ENCODE data around the gene FGF2. TPM values are rescaled to one million over a fixed set of nuclear protein-coding genes. Genes with fewer than 3 reads are reported as not detected.

Gene FGF2
- total RNA-seq, 1 experiment from 2014 or later: not detected

GRCh38 chr4:122894827-122895226 lies 68.2 kb downstream of the FGF2 start:
- no peaks in the 10 kb centered on the region for H3K27me3 ChIP-seq (ENCODE audit: low read length)
- no peaks in the 10 kb centered on the region for H3K4me1 ChIP-seq (ENCODE audit: low read length)
- H3K4me3 ChIP-seq (ENCODE audit: low read length): no peak overlapping the region
- no peak overlapping the region for H3K4me2 ChIP-seq (ENCODE audit: low read depth, low read length, poor library complexity, severe bottlenecking)
- H2AFZ ChIP-seq (ENCODE audit: low read length): no peak overlapping the region
- no peak overlapping the region for H3K27ac ChIP-seq (ENCODE audit: low read length)
- H4K20me1 ChIP-seq (ENCODE audit: insufficient read depth, low read depth, low read length): no peaks in the 10 kb centered on the region
- no peak overlapping the region for H3K9ac ChIP-seq (ENCODE audit: low read length)
- H3K36me3 ChIP-seq (ENCODE audit: insufficient read depth, low read length): no peaks in the 10 kb centered on the region
- no peak for DNase-seq
- H3K9me3 ChIP-seq (ENCODE audit: low read length): no peaks in the 10 kb centered on the region
- no peaks in the 10 kb centered on the region for H3K79me2 ChIP-seq (ENCODE audit: low read length)
- 0 out of 2 replicates have a peak, but pooled peaks cover 4% of the 10 kb centered on the region for H3K9me2 ChIP-seq (replicated peaks; ENCODE audit: insufficient read depth, low read length)

- DNase-seq: no peak
- Histone ChIP-seq H3K27ac (ENCODE audit: low read length) (no peak overlapping the region), H3K9me3 (ENCODE audit: low read length) (no peaks in the 10 kb centered on the region), H4K20me1 (ENCODE audit: insufficient read depth, low read depth, low read length) (no peaks in the 10 kb centered on the region), H3K4me1 (ENCODE audit: low read length) (no peaks in the 10 kb centered on the region), H3K36me3 (ENCODE audit: insufficient read depth, low read length) (no peaks in the 10 kb centered on the region), H2AFZ (ENCODE audit: low read length) (no peak overlapping the region), H3K4me2 (ENCODE audit: low read depth, low read length, poor library complexity, severe bottlenecking) (no peak overlapping the region), H3K9me2 (replicated peaks; ENCODE audit: insufficient read depth, low read length) (0 out of 2 replicates have a peak, but pooled peaks cover 4% of the 10 kb centered on the region), H3K27me3 (ENCODE audit: low read length) (no peaks in the 10 kb centered on the region), H3K9ac (ENCODE audit: low read length) (no peak overlapping the region), H3K4me3 (ENCODE audit: low read length) (no peak overlapping the region), H3K79me2 (ENCODE audit: low read length) (no peaks in the 10 kb centered on the region)
These were observed 68.8 kb downstream of the FGF2 start for GRCh38 chr4:122895336-122895995.

GRCh38 chr4:122896270-122896669 lies 69.6 kb downstream of the FGF2 start:
- no peak overlapping the region for H3K4me2 ChIP-seq (ENCODE audit: low read depth, low read length, poor library complexity, severe bottlenecking)
- 0 out of 2 replicates have a peak, but pooled peaks cover 4% of the 10 kb centered on the region for H3K9me2 ChIP-seq (replicated peaks; ENCODE audit: insufficient read depth, low read length)
- H3K4me3 ChIP-seq (ENCODE audit: low read length): no peak overlapping the region
- no peak overlapping the region for H3K27ac ChIP-seq (ENCODE audit: low read length)
- H3K79me2 ChIP-seq (ENCODE audit: low read length): no peaks in the 10 kb centered on the region
- no peak overlapping the region for H2AFZ ChIP-seq (ENCODE audit: low read length)
- H3K9me3 ChIP-seq (ENCODE audit: low read length): no peaks in the 10 kb centered on the region
- H3K27me3 ChIP-seq (ENCODE audit: low read length): no peaks in the 10 kb centered on the region
- no peaks in the 10 kb centered on the region for H3K4me1 ChIP-seq (ENCODE audit: low read length)
- DNase-seq: no peak
- no peaks in the 10 kb centered on the region for H4K20me1 ChIP-seq (ENCODE audit: insufficient read depth, low read depth, low read length)
- H3K36me3 ChIP-seq (ENCODE audit: insufficient read depth, low read length): no peaks in the 10 kb centered on the region
- H3K9ac ChIP-seq (ENCODE audit: low read length): no peak overlapping the region

- no peak for DNase-seq
- H3K4me2 ChIP-seq (ENCODE audit: low read depth, low read length, poor library complexity, severe bottlenecking): no peak overlapping the region
These were observed 71.9 kb downstream of the FGF2 start for GRCh38 chr4:122898370-122899150.

GRCh38 chr4:122899682-122900081 lies 73.1 kb downstream of the FGF2 start:
- H3K27me3 ChIP-seq (ENCODE audit: low read length): no peaks in the 10 kb centered on the region
- no peaks in the 10 kb centered on the region for H3K9me3 ChIP-seq (ENCODE audit: low read length)
- H3K4me3 ChIP-seq (ENCODE audit: low read length): no peak overlapping the region
- H3K9me2 ChIP-seq (replicated peaks; ENCODE audit: insufficient read depth, low read length): 0 out of 2 replicates have a peak, but pooled peaks cover 4% of the 10 kb centered on the region
- H3K27ac ChIP-seq (ENCODE audit: low read length): no peak overlapping the region
- no peak overlapping the region for H3K9ac ChIP-seq (ENCODE audit: low read length)
- no peaks in the 10 kb centered on the region for H3K79me2 ChIP-seq (ENCODE audit: low read length)
- no peak overlapping the region for H3K4me2 ChIP-seq (ENCODE audit: low read depth, low read length, poor library complexity, severe bottlenecking)
- H2AFZ ChIP-seq (ENCODE audit: low read length): no peak overlapping the region
- H3K36me3 ChIP-seq (ENCODE audit: insufficient read depth, low read length): no peaks in the 10 kb centered on the region
- H3K4me1 ChIP-seq (ENCODE audit: low read length): peaks cover 7% of the 10 kb centered on the region
- DNase-seq: no peak
- no peaks in the 10 kb centered on the region for H4K20me1 ChIP-seq (ENCODE audit: insufficient read depth, low read depth, low read length)

More at GRCh38 chr4:122898370-122899150, 71.9 kb downstream of the FGF2 start:
- Histone ChIP-seq H2AFZ (ENCODE audit: low read length) (no peak overlapping the region), H3K27ac (ENCODE audit: low read length) (no peak overlapping the region), H3K79me2 (ENCODE audit: low read length) (no peaks in the 10 kb centered on the region), H3K4me1 (ENCODE audit: low read length) (peaks cover 5% of the 10 kb centered on the region), H3K36me3 (ENCODE audit: insufficient read depth, low read length) (no peaks in the 10 kb centered on the region), H3K9ac (ENCODE audit: low read length) (no peak overlapping the region), H3K27me3 (ENCODE audit: low read length) (no peaks in the 10 kb centered on the region), H3K9me2 (replicated peaks; ENCODE audit: insufficient read depth, low read length) (0 out of 2 replicates have a peak, but pooled peaks cover 4% of the 10 kb centered on the region), H3K9me3 (ENCODE audit: low read length) (no peaks in the 10 kb centered on the region), H3K4me3 (ENCODE audit: low read length) (no peak overlapping the region), H4K20me1 (ENCODE audit: insufficient read depth, low read depth, low read length) (no peaks in the 10 kb centered on the region)

- Histone ChIP-seq H3K79me2 (ENCODE audit: low read length) (no peaks in the 10 kb centered on the region), H3K9me3 (ENCODE audit: low read length) (no peaks in the 10 kb centered on the region), H3K9me2 (replicated peaks; ENCODE audit: insufficient read depth, low read length) (0 out of 2 replicates have a peak, but pooled peaks cover 4% of the 10 kb centered on the region), H3K9ac (ENCODE audit: low read length) (no peak overlapping the region), H4K20me1 (ENCODE audit: insufficient read depth, low read depth, low read length) (no peaks in the 10 kb centered on the region), H3K4me1 (ENCODE audit: low read length) (peaks cover 7% of the 10 kb centered on the region), H3K36me3 (ENCODE audit: insufficient read depth, low read length) (no peaks in the 10 kb centered on the region; the same call in 1 of the 2 replicates), H2AFZ (ENCODE audit: low read length) (no peak overlapping the region), H3K27ac (ENCODE audit: low read length) (no peak overlapping the region), H3K4me3 (ENCODE audit: low read length) (no peak overlapping the region), H3K4me2 (ENCODE audit: low read depth, low read length, poor library complexity, severe bottlenecking) (no peak overlapping the region), H3K27me3 (ENCODE audit: low read length) (no peaks in the 10 kb centered on the region)
- no peak for DNase-seq
These were observed 73.7 kb downstream of the FGF2 start for GRCh38 chr4:122900314-122900713.

GRCh38 chr4:122901247-122902010 lies 74.8 kb downstream of the FGF2 start:
- no peak overlapping the region for H3K4me2 ChIP-seq (ENCODE audit: low read depth, low read length, poor library complexity, severe bottlenecking)
- no peak for DNase-seq
- H3K9ac ChIP-seq (ENCODE audit: low read length): no peak overlapping the region
- H3K9me3 ChIP-seq (ENCODE audit: low read length): no peaks in the 10 kb centered on the region
- no peaks in the 10 kb centered on the region for H4K20me1 ChIP-seq (ENCODE audit: insufficient read depth, low read depth, low read length)
- 0 out of 2 replicates have a peak, but pooled peaks cover 4% of the 10 kb centered on the region for H3K9me2 ChIP-seq (replicated peaks; ENCODE audit: insufficient read depth, low read length)
- no peaks in the 10 kb centered on the region for H3K27me3 ChIP-seq (ENCODE audit: low read length)
- peaks cover 7% of the 10 kb centered on the region for H3K4me1 ChIP-seq (ENCODE audit: low read length)
- H3K79me2 ChIP-seq (ENCODE audit: low read length): no peaks in the 10 kb centered on the region
- H3K36me3 ChIP-seq (ENCODE audit: insufficient read depth, low read length): no peaks in the 10 kb centered on the region; the same call in 1 of the 2 replicates
- no peak overlapping the region for H2AFZ ChIP-seq (ENCODE audit: low read length)
- no peak overlapping the region for H3K4me3 ChIP-seq (ENCODE audit: low read length)
- no peak overlapping the region for H3K27ac ChIP-seq (ENCODE audit: low read length)
